Measurements from ENCODE around the gene TCF19. TPM values are rescaled to one million over a fixed set of nuclear protein-coding genes. Genes with fewer than 3 reads are reported as not detected.
A peak's percentile ranks its signal among the peaks of the same experiment; 100 is the strongest.

TCF19 gene
- total RNA-seq (11.3 TPM), polyA plus RNA-seq (ENCODE audit: insufficient read depth in 1 of 8, insufficient read length in 8 of 8, low replicate concordance in 1 of 8) (10 to 100 TPM in 7 of 8 donors, 1 to 10 TPM in 1; 9.3 to 18.4 (median 13.5) TPM)
- long read RNA-seq, donor 1 = 0 reads
- long read RNA-seq, donor 2 = 0 reads
- long read RNA-seq, donor 3, partial matches to known transcripts = 0 of 1 reads
- long read RNA-seq, donor 3, other reads (novel, unspliced or antisense) = 0 of 1 reads
- long read RNA-seq, donor 4 = 0 reads
- long read RNA-seq, donor 5, partial matches to known transcripts = 0 of 2 reads
- long read RNA-seq, donor 5, other reads (novel, unspliced or antisense) = 0 of 2 reads
- long read RNA-seq, donor 6, partial matches to known transcripts = 0 of 1 reads
- long read RNA-seq, donor 6, other reads (novel, unspliced or antisense) = 0 of 1 reads
- long read RNA-seq, donor 7, partial matches to known transcripts = 6 of 10 reads
- long read RNA-seq, donor 7, other reads (novel, unspliced or antisense) = 0 of 10 reads
- long read RNA-seq, donor 8 = 0 reads
- long read RNA-seq, donor 9, partial matches to known transcripts = 0 of 1 reads
- long read RNA-seq, donor 9, other reads (novel, unspliced or antisense) = 0 of 1 reads
- long read RNA-seq, donor 10, partial matches to known transcripts = 0 of 1 reads
- long read RNA-seq, donor 10, other reads (novel, unspliced or antisense) = 0 of 1 reads
- long read RNA-seq, donor 11, partial matches to known transcripts = 0 of 1 reads
- long read RNA-seq, donor 11, other reads (novel, unspliced or antisense) = 0 of 1 reads

DNA sequence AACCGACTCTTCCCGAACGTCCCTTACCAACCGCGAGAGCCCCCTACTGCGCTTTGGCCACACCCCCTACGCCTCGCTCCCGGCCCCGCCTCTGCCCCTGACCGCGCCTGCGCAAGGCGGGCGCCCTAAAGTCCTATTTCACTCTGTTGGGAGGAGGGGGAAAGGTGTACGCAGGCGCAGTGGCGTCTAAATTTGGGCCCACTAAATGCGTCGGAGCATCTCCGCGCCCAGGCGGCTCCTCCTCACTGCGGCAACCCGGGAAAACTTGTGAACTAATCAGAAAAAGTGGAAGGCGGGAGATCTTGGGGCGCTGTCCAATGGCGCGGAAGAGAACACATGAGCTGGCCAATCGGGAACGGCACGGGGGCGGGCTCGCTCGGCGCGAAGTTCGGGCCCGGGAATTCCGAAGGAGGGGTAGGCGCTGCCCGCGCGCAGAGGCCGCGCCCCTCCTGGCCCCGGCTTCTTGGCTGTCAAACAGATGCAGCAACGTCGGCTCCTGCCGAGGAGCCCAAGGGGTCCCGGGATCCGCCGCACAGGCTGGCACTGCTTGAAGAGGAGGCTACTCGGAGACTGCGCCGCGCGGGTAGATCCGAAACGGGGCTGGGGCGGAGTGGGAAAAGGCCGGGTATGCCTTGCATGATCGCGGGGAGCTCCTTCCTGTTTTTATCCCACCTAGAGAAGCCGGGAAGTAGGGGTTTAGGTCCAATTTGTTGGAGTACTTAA lies at the start of gene TCF19:
TSS of gene TCF19 (plus strand) at position 450 of the 723 bp plus-strand sequence. CDS start 881 bp downstream, outside the sequence.
- no peaks in the 10 kb centered on the region for H3K27me3 ChIP-seq (ENCODE audit: control insufficient read depth, insufficient read depth, low read length)
- peaks cover 17% of the 10 kb centered on the region for H3K4me1 ChIP-seq (ENCODE audit: control insufficient read depth, insufficient read depth, low read length)
- H3K36me3 ChIP-seq (ENCODE audit: control insufficient read depth, insufficient read depth, low read length) = peaks cover 33% of the 10 kb centered on the region
- peak within 1 kb of the TSS; percentile 91 for H3K27ac ChIP-seq (ENCODE audit: low read length)
- WGBS (ENCODE audit: insufficient coverage) = under 1% methylated on average over 51 of the region's 65 CpGs
- peak; percentile 100 for DNase-seq
- H3K9me3 ChIP-seq (replicated peaks; ENCODE audit: control insufficient read depth, low read depth, low read length) = no peaks in the 10 kb centered on the region
- H3K4me3 ChIP-seq (ENCODE audit: low read length) = peak within 1 kb of the TSS; percentile 84

DNA sequence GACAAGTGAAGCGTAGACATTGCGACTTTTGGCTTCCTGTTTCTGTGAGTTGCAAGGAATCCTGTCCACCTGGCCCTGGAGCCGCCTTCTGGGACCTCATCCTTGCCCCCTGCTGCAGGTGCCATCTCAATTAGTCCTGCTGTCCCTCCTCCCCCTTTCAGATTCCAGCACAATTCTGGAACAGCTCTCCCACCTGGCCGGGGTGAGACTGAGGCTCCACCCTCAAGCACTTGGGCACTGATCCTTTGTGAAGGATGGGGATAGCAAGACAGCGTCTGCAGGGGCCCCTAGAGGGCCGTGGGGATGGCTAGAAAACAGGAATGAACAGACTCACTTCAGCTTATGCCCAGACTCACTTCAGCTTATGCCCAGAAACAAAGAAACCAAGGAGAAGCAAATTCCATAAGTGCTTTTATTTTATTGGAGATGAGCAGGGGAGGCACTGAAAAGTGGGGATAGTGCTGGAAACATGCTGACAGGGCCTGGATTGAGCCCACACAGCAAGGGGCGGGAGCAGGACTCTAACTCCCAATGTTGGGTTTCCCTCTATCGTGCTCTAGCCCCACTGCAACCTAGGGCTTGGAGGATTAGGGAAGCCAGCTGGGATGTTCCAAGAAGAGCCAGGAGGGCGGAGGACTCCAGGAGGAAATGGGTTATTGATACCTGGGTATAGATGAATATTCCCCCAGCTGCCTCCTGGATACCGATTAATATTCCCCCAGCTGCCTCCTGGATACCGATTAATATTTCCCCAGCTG lies 47.4 kb upstream of the TCF19 start:
- H3K27me3 ChIP-seq (ENCODE audit: control insufficient read depth, insufficient read depth, low read length) = peaks cover 20% of the 10 kb centered on the region
- H3K4me3 ChIP-seq (ENCODE audit: low read length) = no peak overlapping the region
- no peak overlapping the region for H3K27ac ChIP-seq (ENCODE audit: low read length)
- no peaks in the 10 kb centered on the region for H3K9me3 ChIP-seq (replicated peaks; ENCODE audit: control insufficient read depth, low read depth, low read length)
- peaks cover 19% of the 10 kb centered on the region for H3K4me1 ChIP-seq (ENCODE audit: control insufficient read depth, insufficient read depth, low read length)
- DNase-seq = no peak
- H3K36me3 ChIP-seq (ENCODE audit: control insufficient read depth, insufficient read depth, low read length) = no peaks in the 10 kb centered on the region
- WGBS (ENCODE audit: insufficient coverage) = 47% methylated on average over 4 of the region's 11 CpGs

GRCh38 chr6:31111712-31112111 lies 46.7 kb upstream of the TCF19 start:
- Histone ChIP-seq H3K9me3 (replicated peaks; ENCODE audit: control insufficient read depth, low read depth, low read length) (no peaks in the 10 kb centered on the region), H3K36me3 (ENCODE audit: control insufficient read depth, insufficient read depth, low read length) (no peaks in the 10 kb centered on the region), H3K27ac (ENCODE audit: low read length) (no peak overlapping the region), H3K4me1 (ENCODE audit: control insufficient read depth, insufficient read depth, low read length) (peaks cover 19% of the 10 kb centered on the region), H3K4me3 (ENCODE audit: low read length) (no peak overlapping the region), H3K27me3 (ENCODE audit: control insufficient read depth, insufficient read depth, low read length) (peaks cover 19% of the 10 kb centered on the region)
- no peak for DNase-seq
- WGBS (ENCODE audit: insufficient coverage) = 84% methylated on average over 13 of the region's 13 CpGs

GRCh38 chr6:31112478-31112877 lies 45.9 kb upstream of the TCF19 start, which contains the start of gene C6orf15:
Gene C6orf15 (minus strand): TSS chr6:31112575. CDS start chr6:31112555, 20 bp downstream.
- no peak for DNase-seq
- peaks cover 25% of the 10 kb centered on the region for H3K4me1 ChIP-seq (ENCODE audit: control insufficient read depth, insufficient read depth, low read length)
- H3K27ac ChIP-seq (ENCODE audit: low read length) = no peak within 1 kb of the TSS
- no peaks in the 10 kb centered on the region for H3K36me3 ChIP-seq (ENCODE audit: control insufficient read depth, insufficient read depth, low read length)
- WGBS (ENCODE audit: insufficient coverage) = 90% methylated on average over 1 of the region's 5 CpGs
- H3K27me3 ChIP-seq (ENCODE audit: control insufficient read depth, insufficient read depth, low read length) = peaks cover 19% of the 10 kb centered on the region
- H3K9me3 ChIP-seq (replicated peaks; ENCODE audit: control insufficient read depth, low read depth, low read length) = no peaks in the 10 kb centered on the region
- H3K4me3 ChIP-seq (ENCODE audit: low read length) = no peak within 1 kb of the TSS

- Histone ChIP-seq H3K4me1 (ENCODE audit: control insufficient read depth, insufficient read depth, low read length) (peaks cover 25% of the 10 kb centered on the region), H3K9me3 (replicated peaks; ENCODE audit: control insufficient read depth, low read depth, low read length) (no peaks in the 10 kb centered on the region), H3K36me3 (ENCODE audit: control insufficient read depth, insufficient read depth, low read length) (no peaks in the 10 kb centered on the region), H3K4me3 (ENCODE audit: low read length) (no peak overlapping the region), H3K27me3 (ENCODE audit: control insufficient read depth, insufficient read depth, low read length) (peaks cover 22% of the 10 kb centered on the region), H3K27ac (ENCODE audit: low read length) (peak overlapping the region; percentile 70)
- DNase-seq = peak; percentile 83
- WGBS (ENCODE audit: insufficient coverage) = 39% methylated on average over 6 of the region's 7 CpGs
Measured at GRCh38 chr6:31113861-31114540, 44.4 kb upstream of the TCF19 start.

GRCh38 chr6:31114541-31114878 lies 43.9 kb upstream of the TCF19 start, which contains the start of gene PSORS1C1:
Gene PSORS1C1 (plus strand): TSS chr6:31114800. CDS start chr6:31129633, 14,833 bp downstream.
- Histone ChIP-seq H3K27me3 (ENCODE audit: control insufficient read depth, insufficient read depth, low read length) (peaks cover 22% of the 10 kb centered on the region), H3K27ac (ENCODE audit: low read length) (peak within 1 kb of the TSS; percentile 70), H3K36me3 (ENCODE audit: control insufficient read depth, insufficient read depth, low read length) (no peaks in the 10 kb centered on the region), H3K9me3 (replicated peaks; ENCODE audit: control insufficient read depth, low read depth, low read length) (no peaks in the 10 kb centered on the region), H3K4me3 (ENCODE audit: low read length) (no peak within 1 kb of the TSS), H3K4me1 (ENCODE audit: control insufficient read depth, insufficient read depth, low read length) (peaks cover 25% of the 10 kb centered on the region)
- 38% methylated on average over 1 of the region's 3 CpGs for WGBS (ENCODE audit: insufficient coverage)
- DNase-seq = peak; percentile 92

DNA sequence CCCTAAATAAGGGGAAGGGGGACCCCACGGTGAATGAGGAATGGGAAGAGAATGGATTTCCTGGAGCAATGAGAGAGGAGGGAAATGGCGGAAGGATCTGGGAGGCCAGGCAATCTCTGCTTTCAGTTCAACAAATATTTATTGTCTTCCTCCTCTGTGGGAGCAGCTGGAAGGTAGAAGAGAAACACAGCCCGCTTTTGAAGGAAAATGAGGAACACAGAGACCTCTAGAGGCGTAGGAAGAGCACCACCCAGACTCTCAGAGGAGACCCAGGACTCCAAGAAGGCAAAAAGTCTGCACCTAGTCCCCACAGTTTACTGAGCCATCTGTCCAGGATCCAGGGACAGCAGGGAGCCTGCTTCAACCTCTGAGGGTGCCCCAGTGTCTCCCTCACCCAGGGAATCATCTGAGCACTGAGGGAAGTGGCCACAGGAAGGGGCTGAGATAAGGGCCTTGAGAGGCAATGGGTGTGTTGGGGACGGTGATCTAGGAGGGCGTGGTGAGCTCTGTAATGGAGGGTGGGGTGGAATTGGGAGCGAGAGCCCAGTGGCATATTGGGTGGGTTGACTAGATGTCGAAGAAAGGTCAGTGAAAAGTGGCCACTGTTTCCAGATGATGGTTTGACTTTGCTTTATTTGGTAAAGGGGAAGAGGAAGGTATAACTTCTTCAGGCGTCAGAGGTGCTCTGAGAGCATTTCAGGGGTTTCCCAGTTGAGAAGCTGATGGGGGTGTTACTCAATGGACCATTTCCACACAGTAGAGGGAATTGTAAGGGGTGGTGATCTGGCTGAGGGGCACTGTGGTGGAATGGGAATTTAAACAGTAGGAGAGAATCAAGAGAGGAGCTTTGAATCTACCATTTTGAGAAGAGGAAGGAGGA lies 43.2 kb upstream of the TCF19 start:
- 67% methylated on average over 5 of the region's 9 CpGs for WGBS (ENCODE audit: insufficient coverage)
- H3K27me3 ChIP-seq (ENCODE audit: control insufficient read depth, insufficient read depth, low read length) = peaks cover 16% of the 10 kb centered on the region
- H3K4me3 ChIP-seq (ENCODE audit: low read length) = no peak overlapping the region
- no peaks in the 10 kb centered on the region for H3K9me3 ChIP-seq (replicated peaks; ENCODE audit: control insufficient read depth, low read depth, low read length)
- H3K27ac ChIP-seq (ENCODE audit: low read length) = peak overlapping the region; percentile 70
- H3K4me1 ChIP-seq (ENCODE audit: control insufficient read depth, insufficient read depth, low read length) = peaks cover 25% of the 10 kb centered on the region
- DNase-seq = peak; percentile 50
- no peaks in the 10 kb centered on the region for H3K36me3 ChIP-seq (ENCODE audit: control insufficient read depth, insufficient read depth, low read length)

GRCh38 chr6:31115941-31116560 lies 42.3 kb upstream of the TCF19 start:
- H3K9me3 ChIP-seq (replicated peaks; ENCODE audit: control insufficient read depth, low read depth, low read length) = no peaks in the 10 kb centered on the region
- H3K27me3 ChIP-seq (ENCODE audit: control insufficient read depth, insufficient read depth, low read length) = peaks cover 10% of the 10 kb centered on the region
- no peaks in the 10 kb centered on the region for H3K36me3 ChIP-seq (ENCODE audit: control insufficient read depth, insufficient read depth, low read length)
- no peak for DNase-seq
- peaks cover 25% of the 10 kb centered on the region for H3K4me1 ChIP-seq (ENCODE audit: control insufficient read depth, insufficient read depth, low read length)
- no peak overlapping the region for H3K4me3 ChIP-seq (ENCODE audit: low read length)
- no peak overlapping the region for H3K27ac ChIP-seq (ENCODE audit: low read length)
- 91% methylated on average over 10 of the region's 12 CpGs for WGBS (ENCODE audit: insufficient coverage)
